Dermis blood vessel endothelial cell (primary cell): Measurements from ENCODE around the gene DNAH11. TPM values are rescaled to one million over a fixed set of nuclear protein-coding genes. Genes with fewer than 3 reads are reported as not detected.
"Not testable (repeated sequence)": the region's sequence is repeated elsewhere in the genome, so short reads cannot be mapped to it uniquely, and the experiment has no call there.

Experiments used
- DNase-seq: peaks from one replicate; pipeline ENCODE4 v3.0.0; 2010
- total RNA-seq: library from RNA; depleted of rRNA; stranded (reverse); fragments of >200 nt; gene quantifications from 2 replicates; pipeline ENCODE4 v1.2.3, GENCODE V29; 2014

DNAH11 gene
- total RNA-seq, 1 donor from 2014 or later: 0.34 TPM

DNA sequence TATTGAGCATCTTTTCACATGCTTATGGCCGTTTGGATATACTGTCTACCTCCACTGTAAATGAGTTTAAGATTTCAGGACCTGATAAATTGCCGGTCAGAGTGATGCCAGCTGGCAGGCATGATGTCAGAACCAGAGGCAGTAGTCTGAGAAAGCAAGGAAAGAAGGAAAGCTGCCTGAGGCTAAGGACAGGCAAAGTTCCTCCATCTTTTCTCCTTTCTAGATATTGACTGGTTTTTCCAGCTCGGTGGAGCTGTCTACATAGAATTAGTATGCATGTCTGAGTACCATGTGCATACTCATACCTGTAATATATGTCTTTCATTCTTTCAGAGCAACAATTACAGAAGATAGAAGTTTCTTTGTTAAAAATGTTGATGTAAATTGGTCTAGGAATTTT lies 350.6 kb downstream of the DNAH11 start:
- no peak for DNase-seq

- no peak for DNase-seq
Measured at GRCh38 chr7:21898265-21898930, 355.6 kb downstream of the DNAH11 start.

- no peak for DNase-seq
Measured at GRCh38 chr7:21902240-21902639, 359.4 kb downstream of the DNAH11 start.

- DNase-seq: peak; percentile 21
Measured at GRCh38 chr7:21903020-21903786, 360.4 kb downstream of the DNAH11 start.

DNA sequence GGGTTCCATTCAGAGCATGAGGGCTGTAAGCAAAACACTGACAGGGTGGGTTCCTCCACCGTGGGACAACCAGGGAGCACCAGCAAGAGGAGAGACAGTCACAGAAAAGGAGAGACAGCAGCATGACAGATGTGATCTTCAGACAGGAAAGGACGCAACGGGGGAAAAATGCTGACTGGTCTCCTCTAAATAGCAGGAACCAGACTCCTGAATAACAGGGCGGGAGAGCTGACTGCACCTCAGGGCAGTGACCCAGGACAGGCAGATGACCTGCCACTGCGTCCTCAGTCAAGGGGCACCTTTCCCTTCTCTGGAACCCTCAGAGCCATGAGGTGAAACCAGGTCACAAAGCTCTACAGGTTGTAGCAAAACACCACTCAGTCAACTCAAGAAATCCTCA lies 365.9 kb downstream of the DNAH11 start:
- DNase-seq: no peak

GRCh38 chr7:21910253-21910652 lies 367.4 kb downstream of the DNAH11 start:
- no peak for DNase-seq

DNA sequence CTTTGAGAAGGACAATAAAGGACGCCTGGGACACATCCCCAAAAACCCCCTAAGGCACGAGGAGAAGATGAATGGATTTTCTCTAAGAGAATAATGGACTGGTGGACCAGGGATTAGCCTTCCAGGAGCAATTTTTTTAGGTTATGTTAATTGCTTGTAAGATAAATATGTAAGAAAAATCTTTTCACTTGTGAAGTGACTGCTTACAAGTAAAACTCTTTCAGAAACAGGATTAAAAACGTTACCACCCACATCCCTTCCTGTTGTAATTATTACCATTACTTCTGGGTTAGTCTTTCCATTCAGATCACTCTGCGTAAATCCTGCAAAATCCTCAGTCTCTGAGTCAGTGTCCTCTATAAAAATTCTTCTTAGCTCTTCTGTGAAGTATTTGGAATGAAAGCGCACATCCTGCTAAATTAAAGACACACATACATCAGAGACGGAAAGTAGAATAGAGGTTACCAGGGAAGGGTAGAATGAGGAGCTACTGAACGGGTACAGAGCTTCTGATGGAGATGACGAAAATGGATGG lies 368.6 kb downstream of the DNAH11 start:
- no peak for DNase-seq

DNA sequence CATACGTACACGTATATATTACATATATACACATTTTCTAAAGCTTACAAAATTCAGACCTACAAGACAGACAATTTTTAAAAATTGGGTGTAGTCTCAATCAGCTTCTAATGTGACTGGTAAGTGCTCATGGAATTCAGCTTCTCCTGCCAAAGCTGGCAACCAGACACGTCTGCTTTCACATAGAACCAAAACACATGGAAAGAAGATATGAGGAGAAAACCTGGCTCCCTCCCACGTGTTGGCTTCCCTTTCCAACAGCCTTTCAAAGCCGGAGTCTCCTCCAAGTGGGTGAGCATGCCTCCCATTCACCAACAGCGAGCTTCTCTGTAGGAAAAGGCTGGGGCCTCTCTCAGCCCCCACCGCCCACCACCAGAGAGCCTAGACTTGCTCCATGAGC lies 369.5 kb downstream of the DNAH11 start:
- no peak for DNase-seq

DNA sequence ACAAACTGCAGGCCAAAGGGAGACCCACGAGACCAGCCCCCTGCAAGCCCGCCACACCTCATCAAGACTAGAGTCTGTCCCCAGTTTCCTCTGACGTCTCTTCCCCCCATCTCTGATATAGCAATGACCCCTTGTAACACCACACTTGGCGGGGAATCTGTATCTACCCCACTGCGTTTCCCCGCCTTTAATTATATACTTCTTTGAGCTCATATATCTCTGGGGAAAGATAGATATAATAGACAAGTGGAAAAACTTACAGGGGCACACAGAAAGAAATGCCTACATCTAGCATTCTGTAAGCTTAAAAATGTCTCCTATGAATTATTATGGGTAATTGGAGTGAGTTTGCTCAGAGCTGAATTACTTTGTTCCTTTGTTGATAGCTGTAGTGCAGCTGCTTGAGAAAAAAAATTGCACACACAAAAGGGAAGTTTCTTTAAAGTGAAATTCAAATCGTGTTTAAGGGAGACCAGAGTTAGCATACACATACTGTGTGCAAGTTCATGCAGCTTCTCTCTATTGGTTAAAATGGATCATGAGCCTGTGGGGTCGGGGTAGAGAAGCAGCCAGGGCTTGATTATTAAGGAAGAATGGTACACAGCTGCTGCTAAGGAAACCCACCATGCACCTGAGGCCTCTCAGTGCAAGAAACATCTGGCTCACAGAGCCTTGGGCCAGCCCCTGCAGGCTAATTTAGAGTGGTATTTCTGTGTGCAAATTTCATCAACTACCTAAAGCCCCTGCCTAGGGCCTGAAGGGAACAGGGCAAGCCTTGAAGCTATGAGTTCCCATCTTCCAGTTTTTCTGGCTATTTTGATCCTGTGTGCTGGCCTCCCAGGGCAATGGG lies 370.3 kb downstream of the DNAH11 start:
- no peak for DNase-seq

DNA sequence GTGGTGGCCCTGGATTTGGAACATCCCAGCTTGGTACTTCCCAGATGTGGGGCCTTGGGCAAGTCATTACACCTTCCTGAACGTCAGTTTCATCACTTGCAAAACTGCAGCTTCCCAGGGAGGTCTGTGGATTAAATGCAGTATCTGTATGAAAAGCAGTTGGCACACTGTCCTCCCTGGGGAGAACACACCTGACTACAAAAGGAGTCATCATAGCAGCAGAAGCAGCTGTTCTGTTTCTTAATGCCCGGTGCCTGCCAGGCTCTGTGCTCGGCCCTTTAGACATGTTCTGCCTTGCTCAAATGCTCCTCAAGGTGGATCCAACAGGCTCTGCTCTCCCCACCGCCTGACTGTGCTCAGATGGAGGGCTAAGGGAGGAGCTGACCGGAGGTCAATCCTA lies 371.8 kb downstream of the DNAH11 start:
- DNase-seq: no peak

DNA sequence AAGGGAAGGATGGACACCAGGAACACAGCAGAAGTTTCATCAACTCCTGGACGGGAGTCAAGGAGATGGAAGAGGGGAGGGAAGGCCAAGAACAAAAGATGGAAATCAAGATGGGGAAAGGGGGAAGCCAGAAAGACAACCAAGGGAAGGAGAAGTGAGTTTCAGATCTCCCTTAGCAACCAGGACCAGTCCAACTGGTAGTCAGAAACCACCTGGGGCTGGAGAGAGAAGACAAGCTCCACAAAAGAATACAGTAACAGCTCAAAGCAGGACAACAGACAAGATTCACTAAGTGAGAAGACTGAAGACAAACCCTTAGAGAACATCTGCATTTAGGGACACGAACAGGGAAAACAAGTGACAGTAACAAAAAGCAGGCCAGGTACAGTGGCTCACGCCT lies 372.3 kb downstream of the DNAH11 start:
- no peak for DNase-seq

GRCh38 chr7:21916176-21916575 lies 373.3 kb downstream of the DNAH11 start:
- DNase-seq: no peak

GRCh38 chr7:21916629-21917028 lies 373.8 kb downstream of the DNAH11 start:
- no peak for DNase-seq

DNA sequence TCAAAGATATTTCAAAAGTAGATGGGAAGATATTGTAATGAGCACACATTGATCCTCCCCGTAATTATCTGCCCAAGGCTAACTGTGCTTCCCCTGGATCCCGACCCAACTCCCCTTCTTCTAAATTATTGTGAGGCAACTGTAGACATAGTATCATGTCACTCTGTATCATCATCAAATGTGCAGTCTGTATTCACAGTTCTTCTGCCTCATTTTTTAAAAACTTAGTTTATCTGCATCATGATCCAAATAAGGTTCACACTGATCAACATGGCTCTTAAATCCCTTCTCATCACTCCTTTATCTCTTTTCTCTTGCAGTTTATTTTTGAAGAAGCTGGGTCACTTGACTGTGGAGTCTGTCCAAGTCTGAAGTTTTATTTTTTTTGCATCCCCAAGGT lies 375.4 kb downstream of the DNAH11 start:
- no peak for DNase-seq

DNA sequence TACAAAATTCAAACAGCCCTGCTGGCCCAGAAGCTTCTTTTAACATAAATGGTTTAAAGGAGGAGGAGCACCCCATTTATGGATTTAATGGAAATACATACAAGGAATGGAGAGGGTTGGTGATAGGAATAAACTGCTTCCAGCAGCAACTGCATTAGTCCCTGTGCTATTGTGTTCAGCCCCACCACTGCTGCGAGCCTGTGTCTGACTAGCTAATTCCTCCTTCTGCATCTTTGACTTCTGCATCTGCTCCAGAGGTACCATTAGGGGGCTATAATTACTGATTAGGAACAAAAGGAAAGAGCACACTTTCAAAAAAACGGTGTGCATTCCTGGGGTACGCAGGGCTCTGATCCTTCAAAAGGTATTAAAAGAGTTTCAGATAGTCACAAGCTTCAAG lies 378.1 kb downstream of the DNAH11 start:
- DNase-seq: no peak

DNA sequence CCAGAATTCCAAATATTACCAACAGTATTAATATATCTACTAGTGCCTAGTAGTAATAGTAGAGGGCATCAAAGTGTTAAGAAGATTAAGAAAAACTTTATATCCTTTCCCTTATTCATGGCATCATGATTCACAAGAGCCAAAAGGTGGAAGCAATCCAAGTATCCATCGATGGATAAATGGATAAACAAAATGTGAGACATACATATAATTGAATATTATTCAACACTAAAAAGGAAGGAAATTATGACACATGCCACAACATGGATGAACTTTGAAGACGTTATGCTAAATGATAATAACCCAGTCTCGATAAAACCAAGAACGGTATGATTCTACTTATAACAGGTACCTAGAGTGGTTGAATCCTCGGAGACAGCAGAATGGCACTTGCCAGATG lies 379.8 kb downstream of the DNAH11 start:
- peak; percentile 24 for DNase-seq

DNA sequence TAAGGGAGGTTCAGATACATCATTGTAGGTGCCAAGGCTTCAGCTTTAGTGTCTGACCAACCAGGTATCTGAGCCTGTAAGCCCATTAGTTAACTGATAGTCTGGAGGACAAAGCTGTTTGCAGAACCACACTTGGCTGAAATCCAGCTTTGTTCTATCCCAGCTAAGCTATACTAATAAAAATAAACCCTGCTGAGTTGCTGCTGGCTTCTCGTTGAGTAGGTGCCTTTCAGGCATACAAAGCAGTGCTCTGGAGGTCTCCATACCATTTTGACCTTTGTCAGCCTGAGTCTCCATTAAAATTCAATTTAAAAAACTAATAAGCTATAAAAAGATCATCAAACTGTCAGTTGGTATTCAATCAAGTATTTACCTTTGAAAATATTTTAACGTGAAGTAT lies 380.8 kb downstream of the DNAH11 start:
- DNase-seq: peak; percentile 88

DNA sequence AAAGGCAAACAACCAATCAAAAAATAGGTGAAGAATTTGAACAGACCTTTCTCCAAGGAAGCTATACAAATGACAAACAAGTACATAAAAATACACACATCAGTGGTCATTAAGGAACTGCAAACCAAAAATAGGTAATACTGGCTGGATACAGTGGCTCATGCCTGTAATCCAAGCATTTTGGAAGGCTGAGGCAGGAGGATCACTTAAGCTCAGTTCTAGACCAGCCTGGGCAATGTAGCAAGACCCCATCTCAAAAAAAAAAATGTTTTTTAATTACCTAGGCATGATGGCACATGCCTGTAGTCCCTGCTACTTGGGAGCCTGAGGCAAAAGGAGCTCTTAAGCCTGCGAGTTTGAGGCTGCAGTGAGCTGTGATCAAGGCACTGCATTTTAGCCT lies 383.6 kb downstream of the DNAH11 start:
- no peak for DNase-seq

GRCh38 chr7:21927693-21928092 lies 384.9 kb downstream of the DNAH11 start:
- no peak for DNase-seq

- not testable (repeated sequence) for DNase-seq
Measured at GRCh38 chr7:21933293-21933692, 390.5 kb downstream of the DNAH11 start.

DNA sequence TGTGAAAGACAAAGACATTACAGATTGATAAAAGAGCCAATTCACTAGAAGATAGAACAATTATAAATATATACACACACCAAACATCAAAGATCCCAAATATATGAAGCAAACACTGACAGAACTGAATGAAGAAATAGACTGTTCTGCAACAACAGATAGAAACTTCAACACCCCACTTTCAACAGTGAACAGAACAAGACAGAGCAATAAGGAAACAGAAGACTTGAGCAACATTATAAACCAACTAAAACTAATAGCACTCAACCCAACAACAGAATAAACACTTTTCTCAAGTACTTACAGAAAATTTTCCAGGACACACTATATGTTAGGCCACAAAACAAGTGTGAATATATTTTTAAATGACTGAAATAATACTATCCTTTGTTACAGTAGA lies 392.0 kb downstream of the DNAH11 start:
- DNase-seq: no peak

GRCh38 chr7:21938463-21938862 lies 395.6 kb downstream of the DNAH11 start:
- DNase-seq: no peak
